Fibroblast of lung (primary cell): Measurements from ENCODE around the gene MRPS22. TPM values are rescaled to one million over a fixed set of nuclear protein-coding genes. Genes with fewer than 3 reads are reported as not detected.

Source experiments
- DNase-seq, 2 donors: peaks; one replicate each; pipeline versions ENCODE4 v3.0.0 to v3.0.0-alpha.2; 2010; ENCODE audit warnings: low read depth in 2 of 2
- H2AFZ ChIP-seq: 2 replicates; pipeline ENCODE4 v1.5.1; 2012; ENCODE audit warnings: low read length, control low read depth, inconsistent platforms
- H3K27ac ChIP-seq: 2 replicates; pipeline ENCODE4 v1.5.1; 2011; ENCODE audit warnings: low read length, control low read depth; ENCODE audit not compliant: insufficient read depth
- H3K27me3 ChIP-seq: 2 replicates; pipeline ENCODE4 v1.5.1; 2011; ENCODE audit warnings: mild to moderate bottlenecking, low read length; ENCODE audit not compliant: control insufficient read depth, insufficient read depth
- H3K36me3 ChIP-seq: 2 replicates; pipeline ENCODE4 v1.5.1; 2011; ENCODE audit warnings: low read length; ENCODE audit not compliant: control insufficient read depth, insufficient read depth
- H3K4me1 ChIP-seq: 2 replicates; pipeline ENCODE4 v1.5.1; 2011; ENCODE audit warnings: low read length; ENCODE audit not compliant: control insufficient read depth, insufficient read depth; ENCODE audit errors: extremely low read depth
- H3K4me2 ChIP-seq: 2 replicates; pipeline ENCODE4 v1.5.1; 2011; ENCODE audit warnings: low read length, control low read depth; ENCODE audit not compliant: insufficient read depth; ENCODE audit errors: extremely low read depth
- H3K4me3 ChIP-seq, 4 experiments: fragments of 200-600 bp in 1 of 4; sonication (generic) in 1 of 4; replicated peaks in 1 of 4; 2 replicates each; pipeline ENCODE4 v1.5.1; 2011 to 2016; ENCODE audit warnings: low read length in 4 of 4, low read depth in 3 of 4, mild to moderate bottlenecking in 3 of 4, control low read depth in 2 of 4, inconsistent platforms in 1 of 4, mixed read lengths in 1 of 4; ENCODE audit not compliant: insufficient read depth in 1 of 4; ENCODE audit errors: control extremely low read depth in 1 of 4
- H3K79me2 ChIP-seq: 2 replicates; pipeline ENCODE4 v1.5.1; 2012; ENCODE audit warnings: mild to moderate bottlenecking, low read length, inconsistent platforms; ENCODE audit not compliant: control insufficient read depth, insufficient read depth
- H3K9ac ChIP-seq: 2 replicates; pipeline ENCODE4 v1.5.1; 2011; ENCODE audit warnings: mild to moderate bottlenecking, low read length, control low read depth; ENCODE audit not compliant: insufficient read depth
- H3K9me3 ChIP-seq: 2 replicates; pipeline ENCODE4 v1.5.1; 2012; ENCODE audit warnings: low read depth, low read length; ENCODE audit not compliant: control insufficient read depth, insufficient read depth
- H4K20me1 ChIP-seq: 2 replicates; pipeline ENCODE4 v1.5.1; 2011; ENCODE audit warnings: low read length; ENCODE audit not compliant: control insufficient read depth, insufficient read depth; ENCODE audit errors: extremely low read depth
- CTCF ChIP-seq, 2 donors: IDR thresholded peaks in 1 of 2; conservative IDR thresholded peaks in 1 of 2; 1 replicate in 1 of 2; 2 replicates in 1 of 2; pipeline ENCODE4 v1.5.1; 2011 to 2012; ENCODE audit warnings: low read length in 2 of 2, control low read depth in 1 of 2, inconsistent platforms in 1 of 2, low read depth in 1 of 2, mild to moderate bottlenecking in 1 of 2
- EZH2 ChIP-seq: IDR thresholded peaks from 2 replicates; pipeline ENCODE4 v1.5.1; 2012; ENCODE audit warnings: low read length, control low read depth, mild to moderate bottlenecking; ENCODE audit errors: missing control alignments
- polyA plus RNA-seq, 2 donors: library from polyadenylated mRNA; depleted of rRNA in 1 of 2; stranded (reverse) in 1 of 2; unstranded in 1 of 2; fragments of >200 nt; gene quantifications; 2 replicates each; pipeline ENCODE4 v1.2.1, GENCODE V29; 2011 to 2012; ENCODE audit warnings: missing spikeins in 1 of 2
- total RNA-seq: library from RNA; depleted of rRNA; stranded (reverse); fragments of >200 nt; gene quantifications from 2 replicates; pipeline ENCODE4 v1.2.1, GENCODE V29; 2014

MRPS22 gene
- total and polyA plus RNA-seq, 2 donors (not counting 1 experiment from before 2014, with no cell fraction given) = 56.7 to 81.3 TPM

DNA sequence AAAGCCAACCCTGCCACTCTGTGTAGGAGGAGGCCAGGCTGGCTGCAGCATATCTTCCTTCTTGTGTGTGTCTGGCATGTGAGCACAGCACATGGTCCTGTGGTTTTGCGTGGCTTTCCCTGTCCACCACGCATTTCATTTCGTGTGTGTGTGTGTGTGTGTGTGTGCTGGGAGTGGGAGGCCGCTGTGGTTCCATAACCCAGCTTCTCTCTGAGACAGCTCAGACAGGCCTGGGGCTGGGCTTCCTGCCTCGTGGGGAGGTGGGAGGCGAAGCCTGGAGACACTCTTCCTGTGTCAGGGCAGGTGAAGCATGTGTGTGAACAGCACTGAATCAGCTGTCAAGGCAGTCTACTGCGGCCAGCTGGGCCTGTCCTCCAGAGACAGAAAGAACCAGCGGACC, 16.0 kb upstream of the MRPS22 start:
- peaks cover 7% of the 10 kb centered on the region for H3K27me3 ChIP-seq
- TF ChIP-seq CTCF (conservative IDR thresholded peaks at IDR 0.05 in 1 of 2, IDR thresholded peaks at IDR 0.05 in 1 of 2; ENCODE audit: low read depth in 1 of 2, low read length in 2 of 2) (no peak), EZH2 (no peak)
- DNase-seq = no peak
- no peak overlapping the region for H3K4me2 ChIP-seq
- no peaks in the 10 kb centered on the region for H3K36me3 ChIP-seq
- H3K27ac ChIP-seq = no peak overlapping the region
- H3K79me2 ChIP-seq = no peaks in the 10 kb centered on the region
- H3K4me3 ChIP-seq = no peak overlapping the region
- no peak overlapping the region for H3K9ac ChIP-seq
- peaks cover 3% of the 10 kb centered on the region for H3K4me1 ChIP-seq
- H2AFZ ChIP-seq = no peak overlapping the region
- no peaks in the 10 kb centered on the region for H4K20me1 ChIP-seq
- no peaks in the 10 kb centered on the region for H3K9me3 ChIP-seq

DNA sequence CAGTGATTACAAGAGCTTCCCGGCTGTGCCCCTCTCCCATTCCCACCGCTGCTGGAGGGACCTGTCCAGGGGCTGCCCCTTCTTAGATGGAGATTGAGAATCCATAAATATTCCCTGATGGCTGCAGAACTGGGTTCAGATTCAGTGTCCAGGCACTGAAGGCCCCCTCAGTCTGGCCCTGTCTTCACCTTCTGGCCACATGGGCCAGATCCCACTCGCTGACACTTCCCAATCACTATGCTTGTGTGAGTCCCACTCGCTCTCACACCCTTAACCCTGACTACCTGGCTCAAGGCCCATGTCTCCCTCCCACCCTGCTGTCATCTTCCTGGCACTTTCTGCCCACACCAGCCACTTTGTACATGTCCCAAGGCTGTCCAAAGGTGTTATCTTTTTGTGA, 15.5 kb upstream of the MRPS22 start:
- Histone ChIP-seq H3K36me3 (no peaks in the 10 kb centered on the region), H3K27ac (no peak overlapping the region), H3K9me3 (no peaks in the 10 kb centered on the region), H2AFZ (no peak overlapping the region), H3K9ac (no peak overlapping the region), H3K27me3 (peaks cover 7% of the 10 kb centered on the region), H3K4me3 (no peak overlapping the region), H3K4me2 (no peak overlapping the region), H4K20me1 (no peaks in the 10 kb centered on the region), H3K79me2 (no peaks in the 10 kb centered on the region), H3K4me1 (peaks cover 3% of the 10 kb centered on the region)
- TF ChIP-seq CTCF (conservative IDR thresholded peaks at IDR 0.05 in 1 of 2, IDR thresholded peaks at IDR 0.05 in 1 of 2; ENCODE audit: low read depth in 1 of 2, low read length in 2 of 2) (no peak), EZH2 (no peak)
- DNase-seq = no peak

DNA sequence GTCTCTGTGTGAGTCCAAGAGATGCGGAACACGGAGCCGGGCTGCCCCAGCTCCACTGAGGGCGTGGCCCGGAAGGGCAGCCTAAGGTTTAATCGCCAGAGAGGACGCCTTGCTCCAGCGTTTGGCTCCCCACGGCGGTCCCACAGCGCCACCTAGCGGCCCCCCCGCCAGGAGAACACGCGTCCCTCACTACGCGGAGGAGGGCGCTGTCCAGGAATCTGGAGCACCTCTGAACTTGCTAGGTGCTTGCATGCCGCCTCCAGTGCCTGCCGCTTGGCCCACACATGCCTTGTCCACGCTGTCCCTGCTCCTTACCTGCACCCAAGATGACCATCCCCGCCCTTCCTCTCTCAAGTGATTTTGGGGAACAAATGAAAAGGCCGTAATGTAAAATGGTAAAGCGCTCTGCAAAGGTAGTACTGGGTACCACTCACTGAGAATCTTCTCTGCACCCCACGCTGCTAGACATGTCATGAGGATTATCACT, 14.4 kb upstream of the MRPS22 start:
- H2AFZ ChIP-seq = peak overlapping the region; percentile 28
- TF ChIP-seq CTCF (conservative IDR thresholded peaks at IDR 0.05 in 1 of 2, IDR thresholded peaks at IDR 0.05 in 1 of 2; ENCODE audit: low read depth in 1 of 2, low read length in 2 of 2) (peak; percentile 98 to 99), EZH2 (no peak)
- H3K9ac ChIP-seq = no peak overlapping the region
- no peaks in the 10 kb centered on the region for H3K9me3 ChIP-seq
- peak; percentile 64 to 77 for DNase-seq
- no peaks in the 10 kb centered on the region for H3K79me2 ChIP-seq
- peaks cover 7% of the 10 kb centered on the region for H3K27me3 ChIP-seq
- H3K4me1 ChIP-seq = peaks cover 3% of the 10 kb centered on the region
- H3K4me3 ChIP-seq = no peak overlapping the region
- H4K20me1 ChIP-seq = no peaks in the 10 kb centered on the region
- H3K4me2 ChIP-seq = peak overlapping the region; percentile 66
- no peaks in the 10 kb centered on the region for H3K36me3 ChIP-seq
- no peak overlapping the region for H3K27ac ChIP-seq
